ENCODE measurements around the gene ZNF438.

ZNF438 gene

DNA sequence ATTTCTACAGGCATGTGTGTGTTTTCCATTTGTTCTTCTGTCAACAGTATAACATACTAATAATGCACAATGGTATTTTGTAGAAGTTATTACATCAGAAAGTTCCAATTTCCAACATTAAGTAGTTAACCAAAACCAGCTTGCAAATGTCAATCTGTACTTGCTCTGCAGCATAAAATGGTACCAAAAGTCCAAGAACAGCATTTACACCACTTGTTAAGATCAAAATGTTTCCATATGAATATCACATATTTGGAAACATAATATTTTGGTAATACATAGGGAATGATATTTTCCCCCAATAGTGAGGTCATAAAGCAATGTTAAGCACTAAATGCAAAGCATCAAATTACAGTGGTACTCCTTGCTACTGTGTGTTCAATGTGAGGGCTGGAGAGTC is 162.1 kb downstream of the ZNF438 start:
- no peak for DNase-seq

DNA sequence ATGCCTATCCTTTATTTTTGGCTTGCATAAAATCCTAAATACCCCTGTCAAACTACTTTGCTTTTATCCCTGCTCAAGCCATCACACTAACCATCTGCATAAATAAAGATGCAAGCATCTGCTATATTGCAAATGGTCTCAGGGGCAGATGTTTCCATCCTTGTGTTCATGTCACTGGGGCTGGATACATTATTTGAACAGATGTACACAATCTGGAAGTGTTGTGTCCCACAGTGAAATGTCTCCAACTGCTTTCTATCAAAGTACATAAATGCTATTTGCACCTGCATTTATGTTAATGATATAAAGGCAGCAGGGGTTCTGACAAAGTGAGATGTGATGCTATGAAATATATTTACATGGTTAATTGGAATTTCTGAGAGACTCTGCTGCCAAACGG is 163.1 kb downstream of the ZNF438 start:
- DNase-seq = no peak

- DNase-seq = no peak
These were observed 164.8 kb downstream of the ZNF438 start for GRCh38 chr10:30866896-30867295.

DNA sequence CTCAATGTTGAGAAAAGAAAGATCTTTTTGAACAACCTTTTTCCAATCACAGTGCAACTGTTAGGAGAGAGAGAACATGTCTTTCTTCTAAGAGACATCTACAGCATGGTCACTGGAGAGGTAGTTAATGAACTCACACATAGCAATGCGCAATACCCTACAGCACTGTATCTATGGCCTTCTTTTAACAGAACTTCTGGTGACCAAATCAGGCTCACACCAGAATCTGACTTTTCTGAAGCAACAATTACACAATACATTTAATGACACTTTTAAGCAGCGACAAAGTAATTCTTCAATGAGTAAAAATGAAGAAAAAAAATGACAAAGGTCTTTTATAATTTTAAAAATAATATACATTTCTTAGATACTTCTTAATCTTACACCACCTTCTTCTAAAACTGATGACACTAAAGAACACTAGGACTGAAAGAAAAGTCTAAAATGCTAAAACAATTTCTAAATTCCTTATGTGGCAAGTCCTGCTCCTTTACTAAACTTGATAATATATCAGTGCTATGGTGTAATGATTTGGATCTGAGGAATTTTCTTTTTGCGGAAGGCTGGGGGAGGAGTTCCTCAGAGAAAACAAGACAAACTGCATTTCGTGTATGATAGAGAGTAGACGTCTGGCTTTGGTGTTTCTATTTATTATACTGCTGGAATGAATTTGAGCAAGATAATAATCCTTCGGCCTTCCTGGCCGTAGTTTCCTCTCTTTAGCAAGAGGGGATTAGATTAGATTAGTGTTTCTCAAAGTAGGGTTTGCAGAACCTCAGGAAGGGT is 166.3 kb downstream of the ZNF438 start:
- no peak for DNase-seq

DNA sequence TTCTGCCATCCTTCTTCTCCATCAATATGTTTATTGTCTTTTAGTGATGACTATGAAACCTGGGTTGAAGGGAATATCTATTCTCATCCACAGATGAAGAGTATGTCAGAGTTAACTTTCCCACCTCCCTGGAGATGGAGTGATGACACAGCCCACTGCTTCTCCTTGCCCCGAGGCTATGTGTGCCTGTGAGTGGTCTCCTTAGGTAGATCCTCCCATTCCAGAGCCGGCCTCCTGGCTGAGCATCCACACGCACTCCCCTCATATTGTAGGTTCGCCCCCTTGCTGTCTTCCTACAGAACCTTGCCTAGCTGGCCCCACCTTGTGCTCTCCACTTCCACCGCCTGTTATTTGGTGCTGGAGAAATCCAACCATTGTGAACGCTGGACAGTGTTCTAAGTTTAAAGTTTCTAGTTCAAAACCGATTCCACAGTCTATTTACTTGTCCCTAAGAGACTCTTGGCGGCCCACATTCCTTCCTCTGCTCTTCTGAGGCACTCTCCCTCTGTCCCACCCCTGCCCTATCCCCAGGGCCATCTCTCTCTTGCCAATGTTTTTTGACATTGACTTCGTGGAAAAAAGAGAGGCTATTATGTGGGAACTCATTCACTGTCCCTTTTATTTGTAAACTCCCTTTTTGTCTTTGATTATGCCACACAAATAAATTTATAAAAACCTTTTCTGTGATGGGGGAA is 168.0 kb downstream of the ZNF438 start:
- DNase-seq = no peak

DNA sequence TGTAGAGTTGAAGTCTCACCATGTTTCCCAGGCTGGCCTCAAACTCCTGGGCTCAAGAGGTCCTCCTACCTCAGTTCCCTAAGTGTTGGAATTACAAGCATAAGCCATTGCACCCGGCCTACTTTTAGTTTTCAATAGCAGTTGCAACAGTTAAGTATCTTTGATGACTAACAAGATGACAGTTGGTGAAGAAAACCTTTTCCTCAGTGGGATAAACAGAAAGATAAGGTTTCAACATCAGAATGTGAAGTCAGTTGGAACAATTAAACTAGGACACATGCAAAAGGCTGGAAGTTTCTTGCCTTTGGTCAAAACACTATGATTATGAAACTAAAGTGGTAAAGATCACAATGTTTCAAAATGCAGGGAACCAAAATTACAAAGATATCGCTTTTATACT is 169.2 kb downstream of the ZNF438 start:
- DNase-seq = no peak

- DNase-seq = no peak
These were observed 169.7 kb downstream of the ZNF438 start for GRCh38 chr10:30861976-30862375.

- DNase-seq = no peak
These were observed 170.4 kb downstream of the ZNF438 start for GRCh38 chr10:30861221-30861620.

DNA sequence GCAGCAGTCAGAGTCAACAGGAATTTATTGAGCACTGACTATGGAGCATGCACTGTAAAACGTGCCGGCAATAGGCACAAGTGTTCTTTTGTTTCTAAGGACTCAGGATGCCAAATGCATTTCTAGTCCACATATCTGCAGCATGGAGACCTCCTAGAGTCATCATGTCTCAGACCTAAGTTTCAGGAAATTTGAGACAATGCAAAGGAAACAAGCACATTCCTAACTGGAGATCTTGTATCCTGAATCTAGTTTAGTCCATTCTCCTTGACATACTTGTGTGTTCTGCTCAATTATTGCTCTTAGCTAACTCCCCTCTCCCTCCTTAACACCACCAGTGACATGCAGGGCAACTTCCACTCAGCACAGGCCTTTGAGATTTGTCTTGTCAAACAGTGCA is 173.2 kb downstream of the ZNF438 start:
- DNase-seq = no peak

DNA sequence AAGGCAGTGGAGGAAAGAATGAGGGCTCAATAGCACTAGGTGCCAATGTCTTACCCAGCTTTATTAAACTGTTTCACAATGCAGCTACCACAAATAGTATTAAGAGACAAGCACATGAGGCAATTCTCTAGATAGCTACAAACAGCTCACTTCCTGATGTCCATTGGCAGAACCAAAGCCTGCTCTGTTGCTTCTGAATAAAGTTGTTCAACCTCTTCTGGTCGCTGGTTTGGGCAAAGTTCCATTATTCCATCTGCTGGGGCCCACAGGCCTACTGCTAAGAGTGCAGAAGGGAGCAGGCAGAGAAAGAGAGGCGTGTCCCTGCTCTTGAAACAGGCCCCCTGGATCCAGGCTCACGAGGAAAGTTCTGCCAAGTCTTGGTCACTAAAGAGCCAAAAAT is 173.9 kb downstream of the ZNF438 start:
- no peak for DNase-seq

- no peak for DNase-seq
These were observed 176.5 kb downstream of the ZNF438 start for GRCh38 chr10:30855131-30855530.

GRCh38 chr10:30854656-30855055 is 177.0 kb downstream of the ZNF438 start:
- DNase-seq = no peak

GRCh38 chr10:30853066-30853465 is 178.6 kb downstream of the ZNF438 start:
- DNase-seq = no peak

DNA sequence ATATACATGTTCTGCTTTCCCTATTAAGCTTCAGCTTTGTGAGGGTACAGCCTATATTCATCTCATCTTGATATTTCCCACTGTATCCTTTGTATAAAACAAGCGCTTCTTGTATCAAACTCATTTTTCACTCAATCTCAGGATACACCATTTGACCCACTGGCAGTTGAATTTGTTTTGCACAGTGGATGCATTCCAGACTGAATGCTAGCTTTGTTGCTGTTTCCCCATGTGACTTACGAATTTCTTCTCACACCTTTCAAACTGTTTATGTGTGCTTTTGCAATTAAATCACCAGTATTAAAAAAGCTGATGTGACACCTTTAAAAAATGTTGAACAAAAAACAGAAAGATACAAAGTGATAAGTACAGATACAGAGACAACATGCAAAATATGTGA is 180.9 kb downstream of the ZNF438 start:
- DNase-seq = no peak

DNA sequence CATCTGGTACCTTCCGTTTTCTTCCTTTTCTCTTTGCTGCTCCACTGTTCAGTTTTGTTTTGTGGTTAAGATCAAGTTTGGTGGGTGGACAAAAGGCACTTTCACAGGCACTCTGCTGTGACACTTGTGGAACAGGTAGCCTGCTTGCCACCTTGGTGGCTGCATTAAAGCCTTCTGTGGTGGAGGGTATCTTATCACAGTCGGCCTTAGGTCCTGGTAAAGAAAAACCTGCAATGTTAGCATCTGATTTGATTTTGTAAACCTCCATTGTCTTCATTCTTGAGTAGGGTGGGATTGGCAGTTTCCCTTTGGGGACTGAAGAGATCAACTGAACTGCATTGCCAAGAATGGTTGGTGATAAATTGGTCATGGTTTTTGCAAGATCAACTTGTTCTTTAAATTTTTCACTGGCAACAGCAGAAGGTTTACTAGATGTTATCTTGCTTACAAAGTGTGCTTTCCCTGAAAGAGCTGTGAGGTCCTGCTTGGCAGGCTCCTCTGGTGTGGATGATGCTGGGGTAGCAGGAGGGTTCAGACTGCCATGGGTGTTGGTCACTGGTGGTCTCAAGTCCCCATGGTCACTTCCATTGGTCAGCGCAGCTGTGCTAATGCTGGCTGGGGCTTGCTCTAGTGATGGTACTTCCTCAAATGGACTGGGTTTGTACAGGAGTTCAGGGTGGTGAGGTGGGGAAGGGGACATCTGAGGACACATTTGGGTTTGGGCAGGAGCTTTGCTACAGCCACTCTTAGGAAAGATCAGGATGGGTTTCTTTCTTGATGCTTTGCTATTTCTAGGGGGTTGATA is 182.2 kb downstream of the ZNF438 start:
- DNase-seq = no peak

DNA sequence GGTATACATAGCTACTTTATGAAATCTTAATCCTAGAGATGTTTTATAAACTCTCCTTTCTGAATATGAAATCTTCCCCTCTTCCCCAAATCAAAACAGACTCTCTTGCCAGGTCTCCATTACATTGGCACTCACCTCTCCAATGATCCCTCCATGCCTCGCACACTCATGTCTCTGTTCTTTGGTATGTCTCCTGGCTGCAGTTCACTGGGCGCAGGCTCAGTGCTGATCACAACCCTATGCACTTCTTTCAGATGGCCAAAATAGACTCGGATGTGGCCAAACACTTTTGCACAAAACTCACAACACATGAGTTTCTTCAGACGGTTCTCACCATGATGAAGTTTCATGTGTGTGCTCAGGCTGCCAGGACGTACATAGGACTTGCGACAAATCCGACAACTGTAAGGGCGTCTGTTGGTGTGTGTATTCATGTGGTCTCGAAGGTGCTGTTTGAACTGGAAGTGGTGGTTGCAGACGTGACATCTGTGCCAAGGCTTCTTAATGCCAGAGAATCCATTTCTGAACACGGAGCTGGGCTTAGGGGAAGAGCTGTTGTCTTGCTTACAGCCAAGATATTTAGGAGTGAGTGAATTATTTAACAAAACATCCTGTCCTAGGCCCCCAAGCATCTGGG is 183.2 kb downstream of the ZNF438 start:
- no peak for DNase-seq

- DNase-seq = no peak
These were observed 184.0 kb downstream of the ZNF438 start for GRCh38 chr10:30847642-30848041.

GRCh38 chr10:30847199-30847598 is 184.5 kb downstream of the ZNF438 start:
- DNase-seq = no peak

GRCh38 chr10:30846710-30847109 is 185.0 kb downstream of the ZNF438 start:
- DNase-seq = no peak

DNA sequence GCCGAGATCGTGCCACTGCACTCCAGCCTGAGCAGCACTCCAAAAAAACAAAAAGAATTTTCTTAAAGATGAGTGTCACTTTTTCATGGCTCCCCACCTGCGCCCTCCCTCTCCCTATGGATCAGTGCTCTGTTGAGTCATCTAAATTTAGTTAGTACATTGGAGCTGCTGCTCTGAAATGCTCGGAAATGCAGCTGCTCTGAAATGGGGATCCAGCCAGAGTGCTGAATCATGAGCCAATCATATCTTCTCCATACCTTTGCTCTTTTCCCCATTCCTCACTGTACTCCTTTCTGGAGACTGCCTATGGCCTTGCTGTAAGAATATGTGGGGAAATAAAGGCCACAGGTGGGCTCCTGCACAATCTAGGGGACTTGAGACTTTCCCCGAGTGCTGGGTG is 188.8 kb downstream of the ZNF438 start:
- DNase-seq = no peak

GRCh38 chr10:30842185-30842584 is 189.5 kb downstream of the ZNF438 start:
- DNase-seq = no peak

- DNase-seq = no peak
These were observed 191.1 kb downstream of the ZNF438 start for GRCh38 chr10:30840395-30841050.

GRCh38 chr10:30839652-30840051 is 192.0 kb downstream of the ZNF438 start:
- no peak for DNase-seq
